ENCODE measurements around the gene MCTS1. TPM values are rescaled to one million over a fixed set of nuclear protein-coding genes. Genes with fewer than 3 reads are reported as not detected.
"Not testable (repeated sequence)": the region's sequence is repeated elsewhere in the genome, so short reads cannot be mapped to it uniquely, and the experiment has no call there.

The MCTS1 gene
- total RNA-seq, 1 donor from 2014 or later: 36.7 TPM

- H3K4me3 Mint-ChIP-seq (ENCODE audit: unreplicated experiment): no peak overlapping the region
- Histone ChIP-seq H2AFZ (ENCODE audit: low read depth, low read length) (no peak overlapping the region), H4K20me1 (ENCODE audit: insufficient read depth, low read length) (no peaks in the 10 kb centered on the region), H3K4me1 (ENCODE audit: insufficient read depth, low read length) (no peaks in the 10 kb centered on the region), H3K36me3 (ENCODE audit: insufficient read depth, low read length) (no peaks in the 10 kb centered on the region), H3K27me3 (ENCODE audit: insufficient read depth, low read length) (no peaks in the 10 kb centered on the region), H3K9ac (ENCODE audit: low read length) (no peak overlapping the region), H3K27ac (ENCODE audit: low read depth, low read length) (no peak overlapping the region), H3K9me3 (ENCODE audit: insufficient read depth, low read depth, low read length) (no peaks in the 10 kb centered on the region), H3K4me2 (ENCODE audit: low read length) (no peak overlapping the region), H3K79me2 (ENCODE audit: insufficient read depth, low read length) (no peaks in the 10 kb centered on the region), H3K4me3 (ENCODE audit: insufficient read depth, low read depth, low read length) (no peak overlapping the region)
- no peaks in the 10 kb centered on the region for H3K9me3 Mint-ChIP-seq (ENCODE audit: unreplicated experiment)
- no peak for DNase-seq (ENCODE audit: low read depth)
- no peaks in the 10 kb centered on the region for H3K36me3 Mint-ChIP-seq (ENCODE audit: low read depth, unreplicated experiment)
- H3K27ac Mint-ChIP-seq (ENCODE audit: unreplicated experiment): no peak overlapping the region
- no peak for FAIRE-seq
- no peaks in the 10 kb centered on the region for H3K4me1 Mint-ChIP-seq (ENCODE audit: low read depth, unreplicated experiment)
- H3K27me3 Mint-ChIP-seq (ENCODE audit: low read depth, unreplicated experiment): no peaks in the 10 kb centered on the region
- TF ChIP-seq CTCF (IDR thresholded peaks at IDR 0.05; ENCODE audit: insufficient read depth, low read depth, low read length) (no peak), EZH2 (IDR thresholded peaks at IDR 0.05; ENCODE audit: insufficient read depth, low read length) (no peak)
Observed at GRCh38 chrX:120570011-120570600, 33.8 kb upstream of the MCTS1 start.

- not testable (repeated sequence) for H3K4me1 Mint-ChIP-seq (ENCODE audit: low read depth, unreplicated experiment); H3K27me3 Mint-ChIP-seq (ENCODE audit: low read depth, unreplicated experiment); H3K4me3 ChIP-seq (ENCODE audit: insufficient read depth, low read depth, low read length)
Observed at GRCh38 chrX:120573806-120574205, 30.1 kb upstream of the MCTS1 start.

GRCh38 chrX:120575379-120576114 lies 28.4 kb upstream of the MCTS1 start:
- H3K4me3 ChIP-seq (ENCODE audit: insufficient read depth, low read depth, low read length): no peak overlapping the region
- TF ChIP-seq EZH2 (IDR thresholded peaks at IDR 0.05; ENCODE audit: insufficient read depth, low read length) (no peak), CTCF (IDR thresholded peaks at IDR 0.05; ENCODE audit: insufficient read depth, low read depth, low read length) (no peak)
- Mint-ChIP-seq H3K4me1 (ENCODE audit: low read depth, unreplicated experiment) (no peaks in the 10 kb centered on the region), H3K27me3 (ENCODE audit: low read depth, unreplicated experiment) (no peaks in the 10 kb centered on the region), H3K27ac (ENCODE audit: unreplicated experiment) (no peak overlapping the region), H3K36me3 (ENCODE audit: low read depth, unreplicated experiment) (no peaks in the 10 kb centered on the region), H3K9me3 (ENCODE audit: unreplicated experiment) (no peaks in the 10 kb centered on the region), H3K4me3 (ENCODE audit: unreplicated experiment) (no peak overlapping the region)
- DNase-seq (ENCODE audit: low read depth): no peak
- H3K9me3 ChIP-seq (ENCODE audit: insufficient read depth, low read depth, low read length): no peaks in the 10 kb centered on the region
- FAIRE-seq: no peak
- no peaks in the 10 kb centered on the region for H3K36me3 ChIP-seq (ENCODE audit: insufficient read depth, low read length)
- no peaks in the 10 kb centered on the region for H3K79me2 ChIP-seq (ENCODE audit: insufficient read depth, low read length)
- no peak overlapping the region for H3K4me2 ChIP-seq (ENCODE audit: low read length)
- H3K27ac ChIP-seq (ENCODE audit: low read depth, low read length): no peak overlapping the region
- H2AFZ ChIP-seq (ENCODE audit: low read depth, low read length): no peak overlapping the region
- no peaks in the 10 kb centered on the region for H3K4me1 ChIP-seq (ENCODE audit: insufficient read depth, low read length)
- H3K9ac ChIP-seq (ENCODE audit: low read length): no peak overlapping the region
- H4K20me1 ChIP-seq (ENCODE audit: insufficient read depth, low read length): no peaks in the 10 kb centered on the region
- no peaks in the 10 kb centered on the region for H3K27me3 ChIP-seq (ENCODE audit: insufficient read depth, low read length)

More at GRCh38 chrX:120573806-120574205, 30.1 kb upstream of the MCTS1 start:
- H3K36me3 Mint-ChIP-seq (ENCODE audit: low read depth, unreplicated experiment); H3K4me1 ChIP-seq (ENCODE audit: insufficient read depth, low read length); H3K4me2 ChIP-seq (ENCODE audit: low read length); H3K9me3 ChIP-seq (ENCODE audit: insufficient read depth, low read depth, low read length); FAIRE-seq; H3K9ac ChIP-seq (ENCODE audit: low read length); H3K9me3 Mint-ChIP-seq (ENCODE audit: unreplicated experiment); H3K36me3 ChIP-seq (ENCODE audit: insufficient read depth, low read length); H3K27ac Mint-ChIP-seq (ENCODE audit: unreplicated experiment); H2AFZ ChIP-seq (ENCODE audit: low read depth, low read length); DNase-seq (ENCODE audit: low read depth); H3K27ac ChIP-seq (ENCODE audit: low read depth, low read length); H3K27me3 ChIP-seq (ENCODE audit: insufficient read depth, low read length); H3K4me3 Mint-ChIP-seq (ENCODE audit: unreplicated experiment); H4K20me1 ChIP-seq (ENCODE audit: insufficient read depth, low read length); H3K79me2 ChIP-seq (ENCODE audit: insufficient read depth, low read length): not testable (repeated sequence)
